Hepatocyte (in vitro differentiated cells): ENCODE data around the gene CCR7.

ENCODE experiments used
- EZH2 ChIP-seq: fragments of 200-600 bp; sonication (generic); IDR thresholded peaks from 2 replicates; pipeline ENCODE4 v1.6.1; 2016; ENCODE audit warnings: antibody characterized with exemption, mild to moderate bottlenecking, borderline replicate concordance
- TF ChIP-seq, protein P1 (sequence below): fragments of 200-600 bp; sonication (generic); IDR thresholded peaks from 2 replicates; pipeline ENCODE4 v1.5.1; 2016; ENCODE audit warnings: antibody characterized with exemption, mild to moderate bottlenecking; ENCODE audit not compliant: poor library complexity

GRCh38 chr17:40588552-40588951 lies 23.3 kb upstream of the CCR7 start:
- TF ChIP-seq, protein P1, sequence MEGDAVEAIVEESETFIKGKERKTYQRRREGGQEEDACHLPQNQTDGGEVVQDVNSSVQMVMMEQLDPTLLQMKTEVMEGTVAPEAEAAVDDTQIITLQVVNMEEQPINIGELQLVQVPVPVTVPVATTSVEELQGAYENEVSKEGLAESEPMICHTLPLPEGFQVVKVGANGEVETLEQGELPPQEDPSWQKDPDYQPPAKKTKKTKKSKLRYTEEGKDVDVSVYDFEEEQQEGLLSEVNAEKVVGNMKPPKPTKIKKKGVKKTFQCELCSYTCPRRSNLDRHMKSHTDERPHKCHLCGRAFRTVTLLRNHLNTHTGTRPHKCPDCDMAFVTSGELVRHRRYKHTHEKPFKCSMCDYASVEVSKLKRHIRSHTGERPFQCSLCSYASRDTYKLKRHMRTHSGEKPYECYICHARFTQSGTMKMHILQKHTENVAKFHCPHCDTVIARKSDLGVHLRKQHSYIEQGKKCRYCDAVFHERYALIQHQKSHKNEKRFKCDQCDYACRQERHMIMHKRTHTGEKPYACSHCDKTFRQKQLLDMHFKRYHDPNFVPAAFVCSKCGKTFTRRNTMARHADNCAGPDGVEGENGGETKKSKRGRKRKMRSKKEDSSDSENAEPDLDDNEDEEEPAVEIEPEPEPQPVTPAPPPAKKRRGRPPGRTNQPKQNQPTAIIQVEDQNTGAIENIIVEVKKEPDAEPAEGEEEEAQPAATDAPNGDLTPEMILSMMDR, result no peak
- TF ChIP-seq EZH2, result no peak
